HG02870 (cell line): Measurements from ENCODE around the gene ABCC2.
"Not testable (repeated sequence)": the region's sequence is repeated elsewhere in the genome, so short reads cannot be mapped to it uniquely, and the experiment has no call there.

ENCODE experiments used
- ATAC-seq: cut with Tn5 transposase; IDR thresholded peaks from one replicate; pipeline ENCODE4 v1.9.1; 2021; ENCODE audit warnings: mild to moderate bottlenecking, moderate library complexity; ENCODE audit not compliant: unreplicated experiment

ABCC2 gene

DNA sequence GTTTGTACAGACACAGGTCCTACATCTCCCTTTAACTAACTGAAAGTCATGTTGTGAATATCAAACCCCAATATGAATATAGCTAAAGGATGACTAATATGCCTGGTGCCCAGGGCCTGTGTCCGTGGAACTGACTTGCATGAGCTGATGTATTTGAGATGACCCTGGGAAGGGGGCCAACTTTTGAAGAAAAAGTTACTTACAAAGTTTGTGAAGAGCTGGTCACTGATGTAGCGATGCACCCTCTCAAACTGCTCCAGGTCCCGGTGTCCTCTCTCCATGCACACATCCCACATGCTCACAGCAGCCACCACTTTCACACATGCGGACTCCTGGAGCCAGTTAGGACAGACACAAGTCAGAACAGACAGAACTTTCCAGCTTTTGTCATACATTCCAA lies 106.2 kb downstream of the ABCC2 start:
- ATAC-seq, result no peak

DNA sequence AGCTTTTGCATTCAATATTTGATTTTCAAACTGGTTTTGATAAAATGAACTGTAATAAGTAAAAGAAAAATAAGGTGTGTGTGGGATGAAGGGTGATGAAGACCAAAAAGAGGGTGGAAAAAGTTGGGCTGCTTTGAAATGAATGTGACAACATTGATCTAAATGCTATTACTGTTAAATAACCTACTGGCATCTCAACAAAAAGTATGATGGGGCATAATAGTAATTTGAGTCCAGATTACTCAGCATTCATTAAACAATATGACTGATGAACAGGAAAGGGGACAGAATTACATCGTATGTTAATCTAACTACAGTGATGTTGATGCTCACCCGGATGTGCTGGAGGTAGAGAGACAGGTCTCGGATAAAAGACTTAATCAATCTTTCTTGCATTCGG lies 112.2 kb downstream of the ABCC2 start:
- no peak for ATAC-seq

DNA sequence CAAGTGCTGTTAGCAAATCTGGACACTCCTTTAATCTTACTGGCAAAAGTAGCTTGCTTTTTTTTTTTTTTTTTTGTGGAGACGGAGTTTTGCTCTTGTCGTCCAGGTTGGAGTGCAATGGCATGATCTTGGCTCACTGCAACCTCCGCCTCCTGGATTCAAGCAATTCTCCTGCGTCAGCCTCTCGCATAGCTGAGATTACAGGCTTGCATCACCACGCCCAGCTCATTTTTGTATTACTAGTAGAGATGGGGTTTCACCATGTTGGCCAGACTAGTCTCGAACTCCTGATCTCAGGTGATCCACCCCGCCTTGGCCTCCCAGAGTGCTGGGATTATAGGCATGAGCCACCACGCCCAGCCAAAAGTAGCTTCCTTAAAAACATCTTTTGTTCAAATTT lies 112.6 kb downstream of the ABCC2 start:
- ATAC-seq, result not testable (repeated sequence)

GRCh38 chr10:99895867-99896266 lies 113.4 kb downstream of the ABCC2 start:
- no peak for ATAC-seq
